T1000 (cell line): ENCODE measurements around the gene CLSTN1.

Experiments used
- DNase-seq: peaks from one replicate; lab custom pipeline; 2025; ENCODE audit warnings: mixed read lengths; lab: John Stamatoyannopoulos, UW

CLSTN1 gene

DNA sequence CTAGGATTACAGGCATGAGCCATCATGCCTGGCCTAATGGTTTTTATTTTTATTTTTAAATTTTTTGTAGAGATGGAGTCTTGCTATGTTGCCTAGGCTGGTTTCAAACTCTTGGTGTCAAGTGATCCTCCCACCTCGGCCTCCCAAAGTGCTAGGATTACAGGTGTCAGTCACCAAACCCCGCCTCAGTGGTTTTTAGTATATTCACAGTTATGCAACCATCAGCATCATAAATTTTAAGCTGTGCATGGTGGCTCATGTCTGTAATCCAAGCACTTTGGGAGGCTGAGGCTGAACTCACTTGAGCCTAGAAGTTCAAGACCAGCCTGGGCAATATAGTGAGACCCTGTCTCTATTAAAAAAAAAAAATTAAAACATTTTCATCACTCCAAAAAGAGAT, 143.7 kb downstream of the CLSTN1 start:
- no peak for DNase-seq
